PC-9 (cell line): Measurements from ENCODE around the gene LRP1B. TPM values are rescaled to one million over a fixed set of nuclear protein-coding genes. Genes with fewer than 3 reads are reported as not detected.

Source experiments
- BruUV-seq: library from RNA; stranded (reverse); fragments of 400-500 nt; replicated peaks from 2 replicates; lab custom pipeline; 2021; lab: Mats Ljungman, UMichigan
- CTCF ChIA-PET: fragments of 300-600 bp; sonication (Branson Sonifier 250); formaldehyde crosslinking; loops from one replicate; lab custom pipeline; 2022; ENCODE audit warnings: antibody characterized with exemption; lab: Charles Lee
- POLR2A ChIA-PET: fragments of 300-600 bp; sonication (Branson Sonifier 250); formaldehyde crosslinking; loops from one replicate; lab custom pipeline; 2022; ENCODE audit warnings: antibody characterized with exemption; ENCODE audit not compliant: unreplicated experiment; lab: Charles Lee
- DNase-seq, 2 experiments: peaks; one replicate each; pipeline versions ENCODE4 v3.0.0 to v3.0.0-alpha.2; 2015 to 2022; ENCODE audit warnings: mixed read lengths in 1 of 2
- H2AFZ ChIP-seq: fragments of 200-600 bp; sonication (generic); 2 replicates; pipeline ENCODE4 v1.8.1; 2017; ENCODE audit warnings: antibody characterized with exemption
- H3F3A ChIP-seq: fragments of 200-600 bp; sonication (generic); 2 replicates; pipeline ENCODE4 v1.8.1; 2017; ENCODE audit warnings: antibody characterized with exemption, mild to moderate bottlenecking, low read depth; ENCODE audit not compliant: insufficient read depth
- H3K27ac ChIP-seq: fragments of 200-600 bp; sonication (generic); 2 replicates; pipeline ENCODE4 v1.6.1; 2016; ENCODE audit warnings: mixed run types
- H3K27me3 ChIP-seq: fragments of 200-600 bp; sonication (generic); 2 replicates; pipeline ENCODE4 v1.6.1; 2016; ENCODE audit warnings: low read depth, mixed run types; ENCODE audit not compliant: insufficient read depth
- H3K36me3 ChIP-seq: fragments of 200-600 bp; sonication (generic); 2 replicates; pipeline ENCODE4 v1.6.1; 2016; ENCODE audit warnings: low read depth, mixed run types
- H3K4me1 ChIP-seq: fragments of 200-600 bp; sonication (generic); replicated peaks from 2 replicates; pipeline ENCODE4 v1.6.1; 2016; ENCODE audit warnings: mixed run types; ENCODE audit not compliant: insufficient read depth
- H3K4me2 ChIP-seq: fragments of 200-600 bp; sonication (generic); 2 replicates; pipeline ENCODE4 v1.6.1; 2017; ENCODE audit warnings: mixed run types
- H3K4me3 ChIP-seq: fragments of 200-600 bp; sonication (generic); 2 replicates; pipeline ENCODE4 v1.6.1; 2016; ENCODE audit warnings: mixed run types
- H3K79me2 ChIP-seq: fragments of 200-600 bp; sonication (generic); 2 replicates; pipeline ENCODE4 v1.6.1; 2017; ENCODE audit warnings: low read depth, mixed run types
- H3K9me2 ChIP-seq: fragments of 200-600 bp; sonication (generic); 2 replicates; pipeline ENCODE4 v1.8.1; 2017; ENCODE audit warnings: mild to moderate bottlenecking; ENCODE audit not compliant: insufficient read depth
- H3K9me3 ChIP-seq: fragments of 200-600 bp; sonication (generic); 2 replicates; pipeline ENCODE4 v1.8.1; 2016; ENCODE audit warnings: low read depth; ENCODE audit not compliant: insufficient read depth
- H4K20me1 ChIP-seq: fragments of 200-600 bp; sonication (generic); 2 replicates; pipeline ENCODE4 v1.8.1; 2017; ENCODE audit not compliant: insufficient read depth
- CTCF ChIP-seq: fragments of 200-600 bp; sonication (generic); conservative IDR thresholded peaks from 2 replicates; pipeline ENCODE4 v1.6.1; 2017; ENCODE audit warnings: mixed run types, antibody characterized with exemption, mild to moderate bottlenecking, moderate library complexity
- EZH2 ChIP-seq: fragments of 200-600 bp; sonication (generic); IDR thresholded peaks from 2 replicates; pipeline ENCODE4 v1.8.0; 2017; ENCODE audit warnings: antibody characterized with exemption, low read depth
- intact Hi-C: fragments of 100-400 bp; cut with micrococcal nuclease; formaldehyde crosslinking; loops from one replicate; pipeline ENCODE4 v1.10.0; 2022; ENCODE audit not compliant: unreplicated experiment
- total RNA-seq: library from RNA; stranded (reverse); gene quantifications from 2 replicates; pipeline ENCODE4 v1.2.3, GENCODE V29; 2021

The LRP1B gene
- total RNA-seq, 1 experiment from 2014 or later = 1.7 TPM

DNA sequence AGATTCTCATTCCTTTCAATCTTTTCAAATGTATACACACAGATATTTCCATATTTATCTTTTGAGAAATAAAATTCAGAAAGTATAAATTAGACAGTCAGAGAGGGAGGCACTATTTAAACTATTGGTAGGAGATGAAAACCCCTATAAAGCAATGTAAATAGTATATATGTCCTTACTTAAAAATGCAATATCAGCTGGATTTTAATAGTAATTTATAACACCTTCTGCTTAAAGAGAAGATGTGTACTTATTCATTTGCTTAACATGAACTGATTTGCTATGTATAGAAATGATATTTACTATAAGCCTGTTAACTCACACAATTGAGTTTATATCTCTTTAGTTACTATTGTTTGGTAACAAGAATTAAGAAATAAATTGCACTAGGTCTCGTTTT, 163.3 kb downstream of the LRP1B start:
- no peak overlapping the region for H3K4me2 ChIP-seq
- ChIA-PET POLR2A (no interaction called here), CTCF (no interaction called here)
- H4K20me1 ChIP-seq = no peaks in the 10 kb centered on the region
- H3K4me3 ChIP-seq = no peak overlapping the region
- no peaks in the 10 kb centered on the region for H3K79me2 ChIP-seq
- H3K4me1 ChIP-seq = no peaks in the 10 kb centered on the region
- no peaks in the 10 kb centered on the region for H3K9me3 ChIP-seq
- TF ChIP-seq CTCF = no peak
- TF ChIP-seq EZH2 = no peak
- intact Hi-C loops = no loop called here
- H2AFZ ChIP-seq = no peak overlapping the region
- no peak overlapping the region for H3K27ac ChIP-seq
- H3K36me3 ChIP-seq = no peaks in the 10 kb centered on the region
- H3K27me3 ChIP-seq = no peaks in the 10 kb centered on the region
- H3F3A ChIP-seq = no peaks in the 10 kb centered on the region
- H3K9me2 ChIP-seq = no peaks in the 10 kb centered on the region
- BruUV-seq = no TSS peak
- no peak for DNase-seq

DNA sequence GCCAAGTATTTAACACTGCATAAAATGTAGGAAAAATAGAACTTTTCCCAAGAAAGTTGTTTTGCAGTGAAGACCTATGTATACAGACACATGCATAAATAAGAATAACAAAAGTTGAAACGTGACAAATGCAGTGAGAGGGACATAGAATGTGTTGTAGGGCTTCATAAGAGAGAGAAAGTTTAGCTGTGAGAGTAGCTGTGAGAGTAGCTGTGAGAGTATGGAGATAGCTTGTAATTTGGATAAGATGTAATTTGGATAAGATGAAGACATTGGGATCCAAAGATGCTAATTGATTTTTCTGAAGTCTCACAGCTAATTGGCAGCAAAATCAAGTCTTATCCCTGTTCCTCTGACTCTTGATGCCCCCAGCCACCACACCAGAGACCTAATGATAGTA, 170.9 kb downstream of the LRP1B start:
- no peaks in the 10 kb centered on the region for H3F3A ChIP-seq
- ChIA-PET POLR2A (no interaction called here), CTCF (no interaction called here)
- intact Hi-C loops = no loop called here
- 0 out of 2 replicates have a peak, but pooled peaks cover 3% of the 10 kb centered on the region for H3K9me2 ChIP-seq
- BruUV-seq = no TSS peak
- no peak overlapping the region for H3K4me3 ChIP-seq
- no peak overlapping the region for H2AFZ ChIP-seq
- H3K36me3 ChIP-seq = no peaks in the 10 kb centered on the region
- H3K9me3 ChIP-seq = no peaks in the 10 kb centered on the region
- no peaks in the 10 kb centered on the region for H3K79me2 ChIP-seq
- TF ChIP-seq CTCF (no peak), EZH2 (no peak)
- H3K4me2 ChIP-seq = no peak overlapping the region
- no peak overlapping the region for H3K27ac ChIP-seq
- no peaks in the 10 kb centered on the region for H3K4me1 ChIP-seq
- no peaks in the 10 kb centered on the region for H4K20me1 ChIP-seq
- no peaks in the 10 kb centered on the region for H3K27me3 ChIP-seq
- no peak for DNase-seq

- Histone ChIP-seq H3K9me2 (0 out of 2 replicates have a peak, but pooled peaks cover 5% of the 10 kb centered on the region), H3K4me2 (no peak overlapping the region), H3K4me3 (no peak overlapping the region), H2AFZ (no peak overlapping the region), H3K27ac (no peak overlapping the region), H3K4me1 (no peaks in the 10 kb centered on the region), H3K9me3 (no peaks in the 10 kb centered on the region), H3K27me3 (no peaks in the 10 kb centered on the region), H4K20me1 (no peaks in the 10 kb centered on the region), H3F3A (no peaks in the 10 kb centered on the region), H3K36me3 (no peaks in the 10 kb centered on the region), H3K79me2 (no peaks in the 10 kb centered on the region)
- TF ChIP-seq CTCF (no peak), EZH2 (no peak)
- CTCF ChIA-PET = no interaction called here
- POLR2A ChIA-PET = no interaction called here
- intact Hi-C loops = no loop called here
- BruUV-seq = no TSS peak
- no peak for DNase-seq
Measured at GRCh38 chr2:141959016-141959415, 171.8 kb downstream of the LRP1B start.
